ENCODE measurements around the gene PYGO1.
"Not testable (repeated sequence)": the region's sequence is repeated elsewhere in the genome, so short reads cannot be mapped to it uniquely, and the experiment has no call there.

The PYGO1 gene

DNA sequence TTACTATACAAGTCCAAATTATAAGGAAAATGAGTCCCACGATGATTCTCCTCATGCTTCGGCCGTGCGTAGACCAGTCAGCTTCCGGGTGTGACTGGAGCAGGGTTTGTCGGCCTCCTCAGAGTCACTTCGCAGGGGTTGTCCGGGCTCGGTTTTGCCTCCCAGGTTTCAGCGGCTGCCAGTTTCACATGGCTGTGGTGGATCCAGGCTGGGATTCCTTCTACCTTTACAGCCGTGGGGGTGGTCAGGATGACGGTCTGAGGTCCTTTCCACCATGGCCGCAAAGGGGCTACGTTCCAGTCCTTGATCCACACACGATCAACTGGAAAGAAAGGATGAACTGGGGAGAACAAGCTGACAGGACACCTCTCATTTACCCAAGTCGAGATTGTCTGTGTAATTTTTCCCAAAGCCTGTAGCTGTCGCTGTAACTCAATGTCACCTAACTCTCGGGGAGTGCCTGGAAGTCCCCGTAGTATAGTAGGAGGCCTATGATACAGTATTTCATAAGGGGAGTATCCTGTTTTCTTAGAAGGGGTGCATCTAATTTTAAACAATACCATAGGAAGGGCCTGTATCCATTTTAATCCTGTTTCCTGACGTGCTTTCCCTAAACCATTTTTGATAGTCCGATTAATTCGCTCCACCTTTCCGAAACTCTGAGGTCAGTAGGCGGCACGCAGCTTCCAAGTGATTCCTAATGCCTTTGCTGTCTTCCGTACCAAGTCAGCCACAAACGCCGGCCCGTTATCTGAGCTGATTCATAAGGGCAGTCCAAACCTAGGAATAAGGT is 74.3 kb downstream of the PYGO1 start:
- H3K4me3 ChIP-seq (replicated peaks; ENCODE audit: insufficient read depth, low read length); H3K27me3 ChIP-seq (ENCODE audit: insufficient read depth, poor library complexity, severe bottlenecking); H3K27ac ChIP-seq (replicated peaks); DNase-seq (ENCODE audit: low read depth in 1 of 2, low spot score in 1 of 2): not testable (repeated sequence)
- peak; percentile 36 for TF ChIP-seq CTCF (IDR thresholded peaks at IDR 0.05; ENCODE audit: insufficient read depth, low read length)

- no peak for TF ChIP-seq REST (IDR thresholded peaks at IDR 0.05; ENCODE audit: insufficient replicate concordance, low read depth)
- no peak for TF ChIP-seq CTCF (IDR thresholded peaks at IDR 0.05; ENCODE audit: insufficient read depth, low read length)
- no peak for TF ChIP-seq POLR2AphosphoS5 (IDR thresholded peaks at IDR 0.05; ENCODE audit: low read depth)
- no peak for TF ChIP-seq SPI1 (IDR thresholded peaks at IDR 0.05; ENCODE audit: borderline replicate concordance, low read depth)
- no peak for TF ChIP-seq GABPA (IDR thresholded peaks at IDR 0.05; ENCODE audit: low read depth)
- H3K4me3 ChIP-seq (replicated peaks; ENCODE audit: insufficient read depth, low read length): no peak overlapping the region
- no peak for DNase-seq (ENCODE audit: low read depth in 1 of 2, low spot score in 1 of 2)
- no peak overlapping the region for H3K27ac ChIP-seq (replicated peaks)
- no peaks in the 10 kb centered on the region for H3K27me3 ChIP-seq (ENCODE audit: insufficient read depth, poor library complexity, severe bottlenecking)
These were observed 75.0 kb downstream of the PYGO1 start for GRCh38 chr15:55513152-55513551.

GRCh38 chr15:55507567-55507966 is 80.6 kb downstream of the PYGO1 start:
- H3K27ac ChIP-seq (replicated peaks): no peak overlapping the region
- no peak overlapping the region for H3K4me3 ChIP-seq (replicated peaks; ENCODE audit: insufficient read depth, low read length)
- no peak for TF ChIP-seq SPI1 (IDR thresholded peaks at IDR 0.05; ENCODE audit: borderline replicate concordance, low read depth)
- TF ChIP-seq GABPA (IDR thresholded peaks at IDR 0.05; ENCODE audit: low read depth): no peak
- TF ChIP-seq POLR2AphosphoS5 (IDR thresholded peaks at IDR 0.05; ENCODE audit: low read depth): no peak
- TF ChIP-seq REST (IDR thresholded peaks at IDR 0.05; ENCODE audit: insufficient replicate concordance, low read depth): no peak
- no peak for TF ChIP-seq CTCF (IDR thresholded peaks at IDR 0.05; ENCODE audit: insufficient read depth, low read length)
- DNase-seq (ENCODE audit: low read depth in 1 of 2, low spot score in 1 of 2): no peak
- H3K27me3 ChIP-seq (ENCODE audit: insufficient read depth, poor library complexity, severe bottlenecking): no peaks in the 10 kb centered on the region

GRCh38 chr15:55505407-55505806 is 82.7 kb downstream of the PYGO1 start:
- not testable (repeated sequence) for H3K4me3 ChIP-seq (replicated peaks; ENCODE audit: insufficient read depth, low read length); H3K27me3 ChIP-seq (ENCODE audit: insufficient read depth, poor library complexity, severe bottlenecking); H3K27ac ChIP-seq (replicated peaks); DNase-seq (ENCODE audit: low read depth in 1 of 2, low spot score in 1 of 2)
